ENCODE data around the gene PCYOX1L. TPM values are rescaled to one million over a fixed set of nuclear protein-coding genes. Genes with fewer than 3 reads are reported as not detected.
A peak's percentile ranks its signal among the peaks of the same experiment; 100 is the strongest.

Gene PCYOX1L
- total RNA-seq, 1 experiment from 2014 or later = 15.9 TPM

DNA sequence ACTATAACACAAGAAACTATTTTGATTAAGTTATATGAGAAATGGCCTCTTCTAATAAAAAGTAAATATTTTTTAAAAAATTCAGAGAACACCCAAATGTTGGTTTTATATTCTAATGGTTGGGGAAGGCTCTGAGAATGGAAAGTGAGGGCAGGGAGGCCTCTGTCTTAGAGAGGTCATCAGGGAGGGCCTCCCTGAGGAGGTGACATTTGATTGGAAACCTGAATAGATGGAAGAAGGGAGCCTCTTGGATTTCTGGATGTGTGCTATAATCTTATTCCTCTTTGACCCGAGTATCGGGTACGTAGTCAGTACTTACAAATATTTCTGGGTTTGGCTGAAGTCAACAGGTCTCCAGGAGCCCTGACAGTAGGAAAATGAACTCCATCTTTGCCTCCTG is 38.7 kb upstream of the PCYOX1L start:
- intact Hi-C loops (cut with micrococcal nuclease) = no loop called here
- TF ChIP-seq CEBPB (IDR thresholded peaks at IDR 0.05; ENCODE audit: low read depth) = no peak
- TF ChIP-seq, protein P1, sequence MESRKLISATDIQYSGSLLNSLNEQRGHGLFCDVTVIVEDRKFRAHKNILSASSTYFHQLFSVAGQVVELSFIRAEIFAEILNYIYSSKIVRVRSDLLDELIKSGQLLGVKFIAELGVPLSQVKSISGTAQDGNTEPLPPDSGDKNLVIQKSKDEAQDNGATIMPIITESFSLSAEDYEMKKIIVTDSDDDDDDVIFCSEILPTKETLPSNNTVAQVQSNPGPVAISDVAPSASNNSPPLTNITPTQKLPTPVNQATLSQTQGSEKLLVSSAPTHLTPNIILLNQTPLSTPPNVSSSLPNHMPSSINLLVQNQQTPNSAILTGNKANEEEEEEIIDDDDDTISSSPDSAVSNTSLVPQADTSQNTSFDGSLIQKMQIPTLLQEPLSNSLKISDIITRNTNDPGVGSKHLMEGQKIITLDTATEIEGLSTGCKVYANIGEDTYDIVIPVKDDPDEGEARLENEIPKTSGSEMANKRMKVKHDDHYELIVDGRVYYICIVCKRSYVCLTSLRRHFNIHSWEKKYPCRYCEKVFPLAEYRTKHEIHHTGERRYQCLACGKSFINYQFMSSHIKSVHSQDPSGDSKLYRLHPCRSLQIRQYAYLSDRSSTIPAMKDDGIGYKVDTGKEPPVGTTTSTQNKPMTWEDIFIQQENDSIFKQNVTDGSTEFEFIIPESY (IDR thresholded peaks at IDR 0.05; ENCODE audit: extremely low read depth, insufficient replicate concordance, low read length) = no peak
- TF ChIP-seq, protein P2, sequence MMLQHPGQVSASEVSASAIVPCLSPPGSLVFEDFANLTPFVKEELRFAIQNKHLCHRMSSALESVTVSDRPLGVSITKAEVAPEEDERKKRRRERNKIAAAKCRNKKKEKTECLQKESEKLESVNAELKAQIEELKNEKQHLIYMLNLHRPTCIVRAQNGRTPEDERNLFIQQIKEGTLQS (IDR thresholded peaks at IDR 0.05) = no peak
- TF ChIP-seq EGR1 (IDR thresholded peaks at IDR 0.05; ENCODE audit: low read depth) = no peak
- RAD21 ChIA-PET (ENCODE audit: low non-redundant PET in 1 of 2, low total read pairs in 2 of 2, uncharacterized antibody in 2 of 2, unreplicated experiment in 2 of 2) = no interaction called here
- DNase-seq (ENCODE audit: low read depth, low spot score) (no peak), ATAC-seq (no peak)
- Histone ChIP-seq H3K4me1 (ENCODE audit: control insufficient read depth in 1 of 2, insufficient read depth in 2 of 2, low read length in 2 of 2) (peaks cover 11 to 22% of the 10 kb centered on the region in 2 experiments), H3K4me2 (ENCODE audit: low read length) (no peak overlapping the region), H4K20me1 (ENCODE audit: insufficient read depth) (no peaks in the 10 kb centered on the region), H3K27me3 (ENCODE audit: insufficient read depth, low read length) (no peaks in the 10 kb centered on the region), H3K79me2 (ENCODE audit: insufficient read depth, low read length) (no peaks in the 10 kb centered on the region), H3K27ac (ENCODE audit: low read depth, low read length) (no peak overlapping the region), H3K4me3 (replicated peaks in 1 of 2; ENCODE audit: low read depth in 1 of 2, low read length in 2 of 2) (no peak overlapping the region), H2AFZ (ENCODE audit: low read depth, low read length, poor library complexity, severe bottlenecking) (no peak overlapping the region), H3K9me2 (ENCODE audit: insufficient read depth) (no peaks in the 10 kb centered on the region), H3K9me3 (ENCODE audit: control insufficient read depth in 1 of 2, insufficient read depth in 1 of 2, low read depth in 1 of 2, low read length in 2 of 2) (no peaks in the 10 kb centered on the region), H3K36me3 (ENCODE audit: control insufficient read depth in 1 of 2, insufficient read depth in 2 of 2, low read length in 2 of 2) (no peaks in the 10 kb centered on the region), H3K9ac (ENCODE audit: low read length) (no peak overlapping the region)
- CTCF ChIA-PET = interaction anchor here (2.7 kb wide), 1 partner anchor 48 kb away, joined by 10 read pairs; no protein-coding TSS in a partner anchor
- BruUV-seq (replicated peaks) = no TSS peak
- POLR2A ChIA-PET = no interaction called here

DNA sequence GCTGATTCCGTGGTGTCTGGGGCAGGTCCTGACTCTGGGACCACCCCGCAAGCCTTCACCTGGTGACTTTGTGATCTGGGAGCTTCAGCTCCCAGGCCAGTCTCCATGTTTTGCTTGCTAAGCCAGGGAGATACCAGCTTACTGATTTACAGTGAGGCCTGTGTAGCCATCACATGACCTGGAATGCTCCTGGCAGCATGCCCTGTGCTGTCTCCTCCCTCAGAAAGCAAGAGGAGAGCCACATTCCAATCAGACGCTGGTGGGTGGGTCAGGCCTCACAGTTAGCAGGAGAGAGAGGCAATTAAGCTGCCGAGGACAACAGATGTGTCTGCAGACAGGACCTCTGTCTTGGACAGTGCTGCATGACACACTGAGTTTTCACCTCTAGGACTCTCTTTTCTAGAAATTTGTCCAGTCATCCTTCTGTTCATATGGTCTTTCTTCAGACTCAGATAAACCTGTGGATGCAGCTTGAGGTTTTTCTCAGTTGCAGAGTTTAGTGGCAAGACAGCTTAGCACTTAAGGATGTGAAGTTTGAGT is 37.0 kb upstream of the PCYOX1L start:
- intact Hi-C loops (cut with micrococcal nuclease) = loop anchor here (2.0 kb wide), 1 partner anchor 110 kb away; no protein-coding TSS in a partner anchor
- Histone ChIP-seq H3K9me3 (ENCODE audit: control insufficient read depth in 1 of 2, insufficient read depth in 1 of 2, low read depth in 1 of 2, low read length in 2 of 2) (no peaks in the 10 kb centered on the region), H3K4me2 (ENCODE audit: low read length) (peak overlapping the region; percentile 48), H4K20me1 (ENCODE audit: insufficient read depth) (no peaks in the 10 kb centered on the region), H3K4me3 (replicated peaks in 1 of 2; ENCODE audit: low read depth in 1 of 2, low read length in 2 of 2) (peak overlapping the region in 1 of 2 experiments; percentile 1; a peak in 1 of 4 replicates), H3K27me3 (ENCODE audit: insufficient read depth, low read length) (no peaks in the 10 kb centered on the region), H3K9me2 (ENCODE audit: insufficient read depth) (no peaks in the 10 kb centered on the region), H3K27ac (ENCODE audit: low read depth, low read length) (no peak overlapping the region), H3K9ac (ENCODE audit: low read length) (no peak overlapping the region), H2AFZ (ENCODE audit: low read depth, low read length, poor library complexity, severe bottlenecking) (peak overlapping the region; percentile 24), H3K4me1 (ENCODE audit: control insufficient read depth in 1 of 2, insufficient read depth in 2 of 2, low read length in 2 of 2) (peaks cover 13 to 29% of the 10 kb centered on the region in 2 experiments), H3K36me3 (ENCODE audit: control insufficient read depth in 1 of 2, insufficient read depth in 2 of 2, low read length in 2 of 2) (no peaks in the 10 kb centered on the region), H3K79me2 (ENCODE audit: insufficient read depth, low read length) (no peaks in the 10 kb centered on the region)
- ChIA-PET RAD21 (ENCODE audit: low non-redundant PET in 1 of 2, low total read pairs in 2 of 2, uncharacterized antibody in 2 of 2, unreplicated experiment in 2 of 2) (interaction anchor here (0.7 to 0.9 kb wide), 3 partner anchors 25 to 465 kb away, joined by 3 to 4 read pairs (median 3); partner anchors contain the start of genes GRPEL2 (in 1 of the 2) and PCYOX1L (in 1 of the 2)), CTCF (interaction anchor here (0.9 to 2.7 kb wide), 4 partner anchors 24 to 113 kb away, joined by 3 to 10 read pairs (median 6); partner anchors contain the start of gene GRPEL2), POLR2A (interaction anchor here (0.7 to 1.9 kb wide), 4 partner anchors 22 to 242 kb away, joined by 3 to 5 read pairs (median 4); partner anchors contain the start of gene GRPEL2)
- BruUV-seq (replicated peaks) = no TSS peak
- DNase-seq (ENCODE audit: low read depth, low spot score) (peak; percentile 63), ATAC-seq (peak; percentile 86)
- no peak for TF ChIP-seq ZNF274 (IDR thresholded peaks at IDR 0.05; ENCODE audit: low read depth, low read length)
- peak; percentile 40 for TF ChIP-seq POLR2AphosphoS5 (IDR thresholded peaks at IDR 0.05; ENCODE audit: low read depth, low read length)
- TF ChIP-seq YY1 (IDR thresholded peaks at IDR 0.05; ENCODE audit: extremely low read depth, insufficient replicate concordance, low read depth, low read length) = peak; percentile 17
- no peak for TF ChIP-seq TCF7L2 (IDR thresholded peaks at IDR 0.05; ENCODE audit: borderline replicate concordance, extremely low read depth, insufficient read depth, insufficient read length)
